Measurements from ENCODE around the gene SUPT4H1. TPM values are rescaled to one million over a fixed set of nuclear protein-coding genes. Genes with fewer than 3 reads are reported as not detected.
A peak's percentile ranks its signal among the peaks of the same experiment; 100 is the strongest.

The SUPT4H1 gene
- polyA plus RNA-seq, 1 donor (not counting 4 experiments of a cell fraction or from before 2014, with no cell fraction given): 206 TPM

- Histone ChIP-seq H3K27ac (ENCODE audit: control insufficient read depth, insufficient read depth, low read length) (no peak overlapping the region), H3K4me1 (ENCODE audit: control insufficient read depth, extremely low read depth, insufficient read depth, low read length) (peaks cover 22% of the 10 kb centered on the region)
- dilution Hi-C loops (cut with MboI; ENCODE audit: extremely low pct_ligation_motif_present, low sequenced_read_pairs): no loop called here
Measured at GRCh38 chr17:58382872-58383242, 30.9 kb upstream of the SUPT4H1 start.

GRCh38 chr17:58382108-58382871, 30.3 kb upstream of the SUPT4H1 start:
- H3K27ac ChIP-seq (ENCODE audit: control insufficient read depth, insufficient read depth, low read length): no peak overlapping the region
- H3K4me1 ChIP-seq (ENCODE audit: control insufficient read depth, extremely low read depth, insufficient read depth, low read length): peaks cover 27% of the 10 kb centered on the region
- no peak overlapping the region for H3K4me3 ChIP-seq (ENCODE audit: control insufficient read depth in 2 of 3, extremely low read depth in 1 of 3, insufficient read depth in 2 of 3, low read depth in 1 of 3, low read length in 3 of 3)
- no peak overlapping the region for H3K9ac ChIP-seq (ENCODE audit: control insufficient read depth, extremely low read depth, insufficient read depth, low read length)
- no peaks in the 10 kb centered on the region for H3K9me3 ChIP-seq (ENCODE audit: control insufficient read depth, low read depth, low read length)
- no peaks in the 10 kb centered on the region for H3K9me1 ChIP-seq (ENCODE audit: control insufficient read depth, extremely low read depth, insufficient read depth, low read length)
- peak; percentile 49 for FAIRE-seq
- H3K27me3 ChIP-seq (ENCODE audit: control insufficient read depth, extremely low read depth, insufficient read depth, low read length): no peaks in the 10 kb centered on the region
- TF ChIP-seq EZH2 (IDR thresholded peaks at IDR 0.05; ENCODE audit: low read length): no peak
- TF ChIP-seq CTCF (optimal IDR thresholded peaks at IDR 0.05 in 1 of 3, IDR thresholded peaks at IDR 0.05 in 1 of 3, conservative IDR thresholded peaks at IDR 0.05 in 1 of 3; ENCODE audit: extremely low read depth in 1 of 3, insufficient read depth in 2 of 3, low read length in 3 of 3): no peak
- H2AFZ ChIP-seq (ENCODE audit: control insufficient read depth, low read length): no peak overlapping the region
- no peak overlapping the region for H3K4me2 ChIP-seq (ENCODE audit: control insufficient read depth, extremely low read depth, insufficient read depth, low read depth, low read length)
- H3K36me3 ChIP-seq (ENCODE audit: control insufficient read depth in 2 of 2, extremely low read depth in 1 of 2, insufficient read depth in 2 of 2, low read length in 2 of 2): peaks cover 0 to 1% of the 10 kb centered on the region in 2 experiments
- DNase-seq (ENCODE audit: low read depth, low spot score): no peak
- dilution Hi-C loops (cut with MboI; ENCODE audit: extremely low pct_ligation_motif_present, low sequenced_read_pairs): no loop called here
- peaks cover 5% of the 10 kb centered on the region for H4K20me1 ChIP-seq (ENCODE audit: control insufficient read depth, extremely low read depth, insufficient read depth, low read length)
- peaks cover 46% of the 10 kb centered on the region for H3K79me2 ChIP-seq (ENCODE audit: control insufficient read depth, insufficient read depth, low read length)

More at GRCh38 chr17:58382872-58383242, 30.9 kb upstream of the SUPT4H1 start:
- no peak for FAIRE-seq
- peaks cover 46% of the 10 kb centered on the region for H3K79me2 ChIP-seq (ENCODE audit: control insufficient read depth, insufficient read depth, low read length)
- TF ChIP-seq EZH2 (IDR thresholded peaks at IDR 0.05; ENCODE audit: low read length): no peak
- TF ChIP-seq CTCF (optimal IDR thresholded peaks at IDR 0.05 in 1 of 3, IDR thresholded peaks at IDR 0.05 in 1 of 3, conservative IDR thresholded peaks at IDR 0.05 in 1 of 3; ENCODE audit: extremely low read depth in 1 of 3, insufficient read depth in 2 of 3, low read length in 3 of 3): no peak
- no peaks in the 10 kb centered on the region for H3K27me3 ChIP-seq (ENCODE audit: control insufficient read depth, extremely low read depth, insufficient read depth, low read length)
- no peaks in the 10 kb centered on the region for H3K9me3 ChIP-seq (ENCODE audit: control insufficient read depth, low read depth, low read length)
- peaks cover 0 to 1% of the 10 kb centered on the region in 2 experiments for H3K36me3 ChIP-seq (ENCODE audit: control insufficient read depth in 2 of 2, extremely low read depth in 1 of 2, insufficient read depth in 2 of 2, low read length in 2 of 2)
- peaks cover 2% of the 10 kb centered on the region for H4K20me1 ChIP-seq (ENCODE audit: control insufficient read depth, extremely low read depth, insufficient read depth, low read length)
- no peak overlapping the region for H3K4me2 ChIP-seq (ENCODE audit: control insufficient read depth, extremely low read depth, insufficient read depth, low read depth, low read length)
- no peak overlapping the region for H2AFZ ChIP-seq (ENCODE audit: control insufficient read depth, low read length)
- no peak overlapping the region for H3K4me3 ChIP-seq (ENCODE audit: control insufficient read depth in 2 of 3, extremely low read depth in 1 of 3, insufficient read depth in 2 of 3, low read depth in 1 of 3, low read length in 3 of 3)
- no peaks in the 10 kb centered on the region for H3K9me1 ChIP-seq (ENCODE audit: control insufficient read depth, extremely low read depth, insufficient read depth, low read length)
- no peak for DNase-seq (ENCODE audit: low read depth, low spot score)
- no peak overlapping the region for H3K9ac ChIP-seq (ENCODE audit: control insufficient read depth, extremely low read depth, insufficient read depth, low read length)
